CD4-positive, alpha-beta T cell treated with Interleukin-10 for 1 hour (primary cell): Measurements from ENCODE around the gene CCDC180.
"Not testable (repeated sequence)": the region's sequence is repeated elsewhere in the genome, so short reads cannot be mapped to it uniquely, and the experiment has no call there.

Experiments used
- DNase-seq: peaks from one replicate; pipeline ENCODE4 v3.0.0-alpha.2; 2020

CCDC180 gene

GRCh38 chr9:97311798-97312500 lies 4.5 kb downstream of the CCDC180 start:
- DNase-seq: no peak

GRCh38 chr9:97312556-97312955 lies 5.1 kb downstream of the CCDC180 start:
- DNase-seq: no peak

GRCh38 chr9:97313243-97313642 lies 5.8 kb downstream of the CCDC180 start:
- no peak for DNase-seq

GRCh38 chr9:97313746-97314145 lies 6.3 kb downstream of the CCDC180 start:
- no peak for DNase-seq

GRCh38 chr9:97314503-97314902 lies 7.0 kb downstream of the CCDC180 start:
- DNase-seq: no peak

- DNase-seq: no peak
Observed at GRCh38 chr9:97315550-97315949, 8.1 kb downstream of the CCDC180 start.

GRCh38 chr9:97316904-97317303 lies 9.4 kb downstream of the CCDC180 start:
- no peak for DNase-seq

GRCh38 chr9:97318433-97318832 lies 11.0 kb downstream of the CCDC180 start:
- DNase-seq: no peak

GRCh38 chr9:97319395-97319794 lies 11.9 kb downstream of the CCDC180 start:
- no peak for DNase-seq

- no peak for DNase-seq
Observed at GRCh38 chr9:97320080-97320642, 12.7 kb downstream of the CCDC180 start.

- no peak for DNase-seq
Observed at GRCh38 chr9:97321251-97321650, 13.8 kb downstream of the CCDC180 start.

- DNase-seq: no peak
Observed at GRCh38 chr9:97321691-97322090, 14.2 kb downstream of the CCDC180 start.

- DNase-seq: no peak
Observed at GRCh38 chr9:97322105-97322504, 14.6 kb downstream of the CCDC180 start.

- no peak for DNase-seq
Observed at GRCh38 chr9:97324954-97325353, 17.5 kb downstream of the CCDC180 start.

GRCh38 chr9:97327562-97327961 lies 20.1 kb downstream of the CCDC180 start:
- no peak for DNase-seq

- no peak for DNase-seq
Observed at GRCh38 chr9:97332993-97333392, 25.5 kb downstream of the CCDC180 start.

- DNase-seq: not testable (repeated sequence)
Observed at GRCh38 chr9:97335622-97336021, 28.2 kb downstream of the CCDC180 start.

GRCh38 chr9:97348871-97349270 lies 41.4 kb downstream of the CCDC180 start:
- no peak for DNase-seq

GRCh38 chr9:97349400-97349799 lies 41.9 kb downstream of the CCDC180 start:
- no peak for DNase-seq

GRCh38 chr9:97354637-97355036 lies 47.2 kb downstream of the CCDC180 start:
- DNase-seq: no peak

GRCh38 chr9:97357056-97357455 lies 49.6 kb downstream of the CCDC180 start:
- no peak for DNase-seq
